NCI-H748 treated with DMSO at 0.1 percent for 48 hours (cell line): ENCODE results near the gene TP73.

Experiments
- DNase-seq: peaks from one replicate; lab custom pipeline; 2025; lab: John Stamatoyannopoulos, UW

Gene TP73

GRCh38 chr1:3708791-3709190 lies 56.5 kb downstream of the TP73 start:
- DNase-seq = no peak

- no peak for DNase-seq
These were observed 57.9 kb downstream of the TP73 start for GRCh38 chr1:3710251-3710650.

GRCh38 chr1:3711381-3711779 lies 59.1 kb downstream of the TP73 start:
- DNase-seq = no peak

- DNase-seq = no peak
These were observed 59.6 kb downstream of the TP73 start for GRCh38 chr1:3711780-3712451.

GRCh38 chr1:3712573-3713535 lies 60.5 kb downstream of the TP73 start:
- no peak for DNase-seq

- DNase-seq = no peak
These were observed 61.5 kb downstream of the TP73 start for GRCh38 chr1:3713840-3714239.

GRCh38 chr1:3714284-3714741 lies 62.0 kb downstream of the TP73 start:
- no peak for DNase-seq

GRCh38 chr1:3714814-3715213 lies 62.5 kb downstream of the TP73 start:
- DNase-seq = no peak

- DNase-seq = no peak
These were observed 64.0 kb downstream of the TP73 start for GRCh38 chr1:3716351-3716750.

GRCh38 chr1:3717041-3717714 lies 64.9 kb downstream of the TP73 start:
- no peak for DNase-seq

- no peak for DNase-seq
These were observed 65.6 kb downstream of the TP73 start for GRCh38 chr1:3717715-3718601.

- DNase-seq = no peak
These were observed 66.4 kb downstream of the TP73 start for GRCh38 chr1:3718764-3719163.

GRCh38 chr1:3721955-3722465 lies 69.7 kb downstream of the TP73 start:
- DNase-seq = no peak

- DNase-seq = no peak
These were observed 70.5 kb downstream of the TP73 start for GRCh38 chr1:3722846-3723245.

- DNase-seq = peak; percentile 30
These were observed 72.2 kb downstream of the TP73 start for GRCh38 chr1:3724416-3725030.

- no peak for DNase-seq
These were observed 73.0 kb downstream of the TP73 start for GRCh38 chr1:3725366-3725765.

- DNase-seq = no peak
These were observed 74.9 kb downstream of the TP73 start for GRCh38 chr1:3727042-3727824.

GRCh38 chr1:3727825-3728776 lies 75.8 kb downstream of the TP73 start:
- no peak for DNase-seq
